GM18508 (cell line): ENCODE results near the gene ENTPD7.
A peak's percentile ranks its signal among the peaks of the same experiment; 100 is the strongest.
"Not testable (repeated sequence)": the region's sequence is repeated elsewhere in the genome, so short reads cannot be mapped to it uniquely, and the experiment has no call there.

ENCODE experiments used
- ATAC-seq: cut with Tn5 transposase; IDR thresholded peaks from one replicate; pipeline ENCODE4 v1.9.1; 2021; ENCODE audit warnings: moderate number of reproducible peaks; ENCODE audit not compliant: insufficient read depth, unreplicated experiment

The ENTPD7 gene, protein sequence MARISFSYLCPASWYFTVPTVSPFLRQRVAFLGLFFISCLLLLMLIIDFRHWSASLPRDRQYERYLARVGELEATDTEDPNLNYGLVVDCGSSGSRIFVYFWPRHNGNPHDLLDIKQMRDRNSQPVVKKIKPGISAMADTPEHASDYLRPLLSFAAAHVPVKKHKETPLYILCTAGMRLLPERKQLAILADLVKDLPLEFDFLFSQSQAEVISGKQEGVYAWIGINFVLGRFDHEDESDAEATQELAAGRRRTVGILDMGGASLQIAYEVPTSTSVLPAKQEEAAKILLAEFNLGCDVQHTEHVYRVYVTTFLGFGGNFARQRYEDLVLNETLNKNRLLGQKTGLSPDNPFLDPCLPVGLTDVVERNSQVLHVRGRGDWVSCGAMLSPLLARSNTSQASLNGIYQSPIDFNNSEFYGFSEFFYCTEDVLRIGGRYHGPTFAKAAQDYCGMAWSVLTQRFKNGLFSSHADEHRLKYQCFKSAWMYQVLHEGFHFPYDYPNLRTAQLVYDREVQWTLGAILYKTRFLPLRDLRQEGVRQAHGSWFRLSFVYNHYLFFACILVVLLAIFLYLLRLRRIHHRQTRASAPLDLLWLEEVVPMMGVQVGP

DNA sequence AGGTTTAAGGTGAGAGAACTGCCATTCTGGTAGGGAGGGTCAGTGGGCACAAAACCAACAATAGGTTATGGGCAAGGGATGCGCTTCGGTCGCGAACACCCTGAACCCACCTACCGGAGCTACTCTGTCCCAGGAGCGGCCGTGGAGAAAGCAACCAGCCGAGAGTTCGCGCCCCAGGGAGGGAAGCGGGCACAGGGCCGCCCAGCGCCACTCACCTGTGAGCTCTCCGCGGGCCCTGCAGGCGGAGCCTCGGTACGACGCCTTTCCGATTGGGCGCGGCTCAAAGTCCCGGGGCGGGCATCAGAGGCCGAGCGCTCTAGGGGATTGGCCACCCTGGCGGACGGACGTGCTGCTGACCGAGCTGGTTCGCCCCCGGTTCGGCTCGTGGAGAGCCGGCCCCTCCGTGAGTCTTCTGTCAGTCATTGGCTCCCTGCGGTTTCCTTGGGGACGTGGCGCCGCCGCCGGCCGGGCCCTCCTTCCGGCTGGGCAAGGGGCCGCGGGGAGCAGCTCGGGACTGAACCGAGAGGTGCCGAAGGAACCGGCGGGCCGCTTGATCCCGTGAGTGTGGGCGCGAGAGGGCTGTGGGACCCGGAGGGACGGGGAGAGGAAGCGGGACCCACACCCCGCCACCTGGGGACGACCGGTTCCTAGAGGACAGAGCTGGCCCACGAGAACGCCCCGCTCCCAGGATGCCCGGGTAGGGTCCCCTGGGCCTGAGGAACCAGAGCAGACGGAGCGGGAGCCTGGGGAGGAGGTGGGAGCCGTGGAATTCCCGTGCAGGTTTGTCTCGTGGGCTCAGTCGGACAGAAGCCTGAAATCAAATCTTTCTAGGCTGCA, at the start of gene ENTPD7:
TSS of gene ENTPD7 (plus strand) at position 479 of the 837 bp plus-strand sequence. CDS start 448 bp downstream, outside the sequence.
- ATAC-seq, result peak; percentile 93

DNA sequence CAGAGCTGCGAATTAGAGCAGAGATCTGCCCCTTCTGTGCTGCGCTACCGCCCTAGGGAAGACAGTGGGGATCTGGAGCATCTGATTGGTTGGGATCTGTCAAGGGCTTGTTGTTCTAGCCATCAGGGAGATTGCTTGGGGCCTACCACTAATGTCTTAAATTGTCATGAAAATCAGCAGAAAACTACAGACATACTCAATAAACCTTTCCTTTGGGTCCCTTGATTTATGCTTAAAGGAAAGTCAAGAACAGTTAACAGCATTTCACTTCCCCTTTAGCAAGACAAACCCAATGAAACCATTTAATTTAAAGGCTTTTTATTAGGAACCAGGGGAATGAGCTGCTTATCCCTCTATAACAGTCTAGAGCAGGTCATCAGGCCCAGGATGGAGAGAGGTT, 49.1 kb upstream of the ENTPD7 start:
- ATAC-seq, result no peak

DNA sequence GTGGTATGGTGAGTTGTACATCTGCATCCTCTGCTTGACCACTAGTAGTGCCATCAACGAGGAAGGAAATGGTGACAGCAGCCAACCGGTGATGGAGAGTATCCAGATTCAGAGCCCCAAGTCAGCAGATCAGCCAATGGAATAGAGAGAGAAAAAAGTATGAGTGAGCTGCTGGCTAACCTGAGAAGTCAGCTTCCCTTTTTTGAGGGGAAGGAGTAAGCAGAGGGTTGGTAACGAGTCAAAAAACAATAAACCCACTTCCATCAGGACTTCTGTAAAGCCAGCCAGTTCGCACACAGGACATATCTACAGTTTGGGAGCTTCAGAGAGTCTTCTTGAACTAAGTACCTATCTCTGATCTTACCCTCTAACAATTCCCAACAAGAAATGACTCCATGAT, 48.0 kb upstream of the ENTPD7 start:
- ATAC-seq, result no peak

DNA sequence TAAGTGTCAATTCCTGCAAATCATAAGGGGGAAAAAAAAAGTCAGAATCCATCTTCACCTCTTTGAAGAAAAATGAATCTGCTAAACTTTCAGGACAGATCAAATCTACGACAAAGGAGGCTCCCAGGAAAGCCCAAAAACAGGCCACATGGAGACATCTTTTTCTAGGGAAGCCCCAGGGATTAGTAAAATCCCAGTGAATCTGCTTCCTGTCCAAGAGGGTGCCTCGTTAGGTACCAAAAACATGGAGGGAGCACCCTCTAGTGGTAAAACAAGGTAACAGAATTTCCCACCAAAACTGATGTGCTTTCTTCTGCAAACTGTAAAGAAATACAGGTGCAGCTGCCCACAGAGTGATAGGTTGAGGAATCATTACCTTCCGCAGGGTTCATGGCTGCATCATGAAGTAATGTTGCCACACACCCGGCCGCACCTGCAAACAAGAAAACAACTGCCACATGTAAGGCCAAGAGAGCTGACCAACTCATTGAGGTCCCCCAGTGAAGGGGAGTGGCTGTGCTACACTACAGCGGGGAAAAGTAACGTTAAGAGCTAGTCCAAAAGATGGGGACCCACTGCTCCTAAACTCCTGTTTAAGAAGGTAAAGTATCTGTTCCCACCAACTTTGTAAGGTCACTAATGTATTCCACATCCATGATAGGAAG, 47.0 kb upstream of the ENTPD7 start:
- no peak for ATAC-seq

DNA sequence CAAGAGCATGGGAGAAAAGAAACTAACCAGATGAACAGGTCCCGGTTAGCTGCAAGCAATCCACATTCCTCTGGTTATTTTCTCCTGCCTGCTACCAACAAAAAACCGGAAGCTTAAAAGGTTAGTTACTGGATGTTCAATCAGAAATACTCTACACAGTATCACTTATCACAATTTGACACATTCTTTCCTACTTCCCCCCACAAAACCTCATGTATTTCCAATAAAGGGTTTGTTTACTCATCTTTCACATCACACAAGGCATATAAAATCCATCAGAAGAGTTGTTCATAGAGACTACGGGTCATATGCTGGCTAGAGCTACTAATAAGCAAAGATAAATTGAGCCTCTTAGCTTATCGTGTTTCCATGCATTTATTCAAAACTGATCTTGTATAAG, 43.9 kb upstream of the ENTPD7 start:
- no peak for ATAC-seq

DNA sequence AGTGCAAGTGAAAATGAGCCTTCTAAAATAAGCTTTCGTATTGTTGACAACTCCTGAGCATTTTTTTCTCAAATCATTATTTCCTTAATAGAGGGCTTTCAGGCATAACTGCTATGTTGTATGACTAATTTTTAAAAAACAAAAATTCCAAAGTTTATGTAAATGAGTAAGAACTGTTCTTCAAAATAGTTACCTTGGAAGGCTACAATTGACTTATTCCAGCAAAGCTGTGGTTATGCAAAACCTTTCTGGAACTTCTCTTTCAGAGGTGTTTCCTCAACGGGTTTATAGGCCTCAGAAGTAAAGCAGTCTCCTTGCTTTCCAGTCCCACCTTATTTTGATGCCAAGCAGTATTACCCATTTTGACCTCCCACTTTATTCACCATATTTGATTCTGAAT, 41.6 kb upstream of the ENTPD7 start:
- no peak for ATAC-seq

DNA sequence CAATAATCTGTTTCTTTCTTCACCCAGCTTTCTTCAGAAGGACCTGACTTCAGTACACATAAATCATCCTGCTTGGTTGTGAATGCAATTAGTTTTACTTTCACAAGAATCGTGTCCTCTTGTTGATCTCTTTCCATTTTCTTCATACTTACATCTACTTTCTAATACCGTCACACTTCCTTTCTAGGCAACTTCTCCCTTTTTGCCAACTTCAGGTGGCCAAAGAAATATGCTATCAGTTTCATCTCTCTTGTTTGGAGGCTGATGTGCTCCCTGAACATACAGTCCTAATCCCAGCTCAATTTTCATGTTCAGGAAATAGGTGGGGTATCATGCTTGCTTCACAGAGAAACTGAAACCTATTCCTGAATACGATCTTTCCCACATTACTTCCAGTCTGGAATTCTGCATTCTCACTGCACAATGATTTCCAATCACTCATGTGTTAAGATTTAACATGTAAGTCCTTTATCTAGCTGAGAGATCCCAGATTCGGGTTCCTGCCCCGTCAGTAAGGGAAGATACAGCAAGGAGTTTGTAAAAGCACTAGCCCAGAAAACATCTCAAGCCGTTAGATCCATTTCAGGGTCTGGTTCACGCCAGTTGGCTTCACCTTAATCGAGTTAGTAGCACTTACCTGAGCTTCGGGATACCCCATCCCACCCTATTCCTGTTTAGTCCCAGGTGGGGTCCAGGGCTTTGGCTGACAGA, 40.1 kb upstream of the ENTPD7 start:
- ATAC-seq, result no peak

DNA sequence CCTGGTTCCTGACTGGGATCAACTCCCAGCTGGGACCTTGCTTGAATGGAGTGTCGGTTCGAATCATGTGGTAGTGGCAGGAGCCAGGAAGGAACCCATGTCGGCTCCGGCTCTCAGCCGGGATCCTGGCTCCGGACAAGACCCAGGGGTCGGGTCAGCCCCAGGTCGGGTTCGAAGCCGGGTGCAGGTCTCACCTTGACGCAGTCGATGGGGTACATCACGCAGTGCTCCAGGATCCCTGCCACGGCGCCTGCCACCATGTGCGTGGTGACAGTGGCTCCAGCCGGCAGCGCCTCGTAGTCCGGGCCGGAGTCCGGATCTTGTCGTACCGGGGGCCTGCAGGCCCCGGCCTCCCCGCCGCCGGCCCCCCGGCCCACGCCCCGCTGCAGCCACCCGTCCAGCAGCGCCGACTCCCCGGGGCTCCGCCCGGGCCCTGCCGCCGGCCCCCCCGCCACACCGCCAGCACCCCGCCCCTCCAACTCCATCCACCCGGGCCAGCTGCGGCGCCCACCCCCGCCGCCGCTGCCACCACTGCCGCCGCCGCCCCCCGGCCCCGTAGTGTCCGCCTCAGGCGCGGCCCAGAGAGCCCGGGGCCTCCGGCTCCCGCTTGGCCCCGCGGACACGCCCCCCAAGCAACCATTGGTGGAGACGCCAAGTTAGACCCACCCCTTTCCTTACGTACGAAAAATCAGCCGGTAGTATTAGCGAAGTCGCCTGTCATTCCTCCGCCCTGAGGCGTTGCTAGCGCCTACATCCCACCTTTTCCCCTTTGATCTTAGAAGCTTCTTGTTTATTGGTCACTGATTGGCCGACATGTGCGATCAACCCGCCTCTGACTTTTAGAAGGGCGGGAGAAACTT, 39.2 kb upstream of the ENTPD7 start, which contains the start of gene SLC25A28:
TSS of gene SLC25A28 (minus strand) at position 589 of the 860 bp plus-strand sequence. CDS start at position 485, 104 bp downstream.
- no peak for ATAC-seq

DNA sequence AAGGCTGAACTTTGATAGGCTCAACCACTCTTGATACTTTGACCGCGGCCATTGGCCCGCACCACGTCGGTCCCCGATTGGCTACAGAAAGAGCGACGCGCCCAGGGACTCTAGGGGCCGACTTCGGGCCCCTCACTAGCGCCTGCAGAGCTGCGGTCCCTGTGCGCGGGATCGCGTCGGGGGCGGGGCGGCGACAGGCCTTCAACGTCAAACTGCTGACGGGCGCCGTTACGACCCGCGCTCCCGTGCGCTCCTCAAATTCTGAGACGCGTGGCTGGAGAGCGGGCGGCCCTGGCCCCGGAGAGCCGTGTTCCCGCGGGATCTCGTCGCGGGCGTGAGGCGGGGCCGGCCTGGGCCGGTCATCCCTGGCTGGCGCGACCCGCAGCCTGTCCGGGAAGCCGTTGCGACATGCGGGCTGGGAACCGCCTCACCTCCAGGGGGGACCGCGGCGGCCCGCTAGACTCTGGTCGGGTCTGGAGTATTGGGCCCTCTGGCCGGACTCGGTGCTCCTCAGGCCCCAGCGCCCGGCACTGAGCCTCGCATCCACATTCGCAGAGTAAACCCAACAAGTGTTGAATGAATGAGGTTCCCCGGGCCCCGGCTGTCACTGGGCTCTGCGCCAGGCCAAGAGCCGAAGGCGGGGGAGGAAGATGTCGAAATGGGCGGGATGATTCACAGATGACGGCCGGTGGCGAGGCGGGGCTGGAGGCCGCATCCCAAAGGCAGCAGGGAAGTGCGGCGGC, 38.4 kb upstream of the ENTPD7 start:
- peak; percentile 82 for ATAC-seq

DNA sequence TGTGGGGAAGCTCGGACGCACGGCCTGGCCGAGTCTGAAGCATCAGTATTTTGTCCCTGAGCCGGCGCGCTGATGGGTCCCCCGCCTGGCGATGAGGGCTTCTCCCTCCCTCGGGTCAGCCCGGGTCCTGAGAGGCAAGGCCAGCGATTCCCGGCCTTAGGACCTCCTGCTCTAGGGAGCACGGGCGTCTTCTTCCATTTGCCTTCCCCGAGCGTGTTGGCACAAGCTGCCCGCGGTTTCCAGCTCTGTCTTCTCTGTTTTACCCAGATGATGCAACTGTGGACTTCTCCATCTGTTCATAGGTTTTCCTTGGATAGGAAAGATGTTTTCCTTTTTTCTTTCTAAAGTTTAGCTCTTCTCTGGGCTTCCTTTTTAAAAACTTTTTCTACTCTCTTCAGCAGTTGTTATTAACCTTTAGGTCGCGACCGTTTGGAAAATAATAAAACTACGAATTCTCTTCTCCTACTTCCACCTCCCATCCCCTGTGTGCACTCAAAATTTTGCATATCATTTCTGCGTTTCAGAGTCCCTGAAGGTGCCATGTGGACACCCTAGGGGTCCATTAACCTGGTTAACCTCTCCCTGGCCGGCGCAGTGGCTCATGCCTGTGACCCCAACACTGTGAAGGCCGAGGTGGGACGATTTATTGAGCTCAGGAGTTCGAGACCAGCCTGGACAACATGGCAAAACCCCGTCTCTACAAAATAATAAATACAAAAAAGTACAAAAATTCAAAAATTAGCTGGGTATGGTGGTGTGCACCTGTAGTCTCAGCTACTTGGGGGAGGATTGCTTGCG, 37.7 kb upstream of the ENTPD7 start:
- ATAC-seq, result no peak

DNA sequence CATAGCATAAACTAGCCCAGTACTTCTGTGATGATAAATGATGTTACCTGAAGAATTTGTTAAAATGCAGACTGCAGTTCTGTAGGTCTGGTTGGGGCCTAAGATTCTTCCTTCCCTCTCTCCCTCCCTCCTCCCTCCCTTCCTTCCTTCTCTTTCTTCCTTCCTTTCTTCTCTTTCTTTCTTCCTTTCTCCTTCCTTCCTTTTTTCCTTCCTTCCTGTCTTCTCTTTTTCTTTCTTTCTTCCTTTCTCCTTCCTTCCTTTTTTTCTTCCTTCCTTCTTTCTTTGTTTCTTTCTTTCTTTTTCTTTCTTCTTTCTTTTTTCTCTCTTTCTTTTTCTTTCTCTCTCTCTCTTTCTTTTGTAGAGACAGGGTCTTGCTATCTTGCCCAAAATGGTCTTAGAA, 35.4 kb upstream of the ENTPD7 start:
- ATAC-seq, result no peak

DNA sequence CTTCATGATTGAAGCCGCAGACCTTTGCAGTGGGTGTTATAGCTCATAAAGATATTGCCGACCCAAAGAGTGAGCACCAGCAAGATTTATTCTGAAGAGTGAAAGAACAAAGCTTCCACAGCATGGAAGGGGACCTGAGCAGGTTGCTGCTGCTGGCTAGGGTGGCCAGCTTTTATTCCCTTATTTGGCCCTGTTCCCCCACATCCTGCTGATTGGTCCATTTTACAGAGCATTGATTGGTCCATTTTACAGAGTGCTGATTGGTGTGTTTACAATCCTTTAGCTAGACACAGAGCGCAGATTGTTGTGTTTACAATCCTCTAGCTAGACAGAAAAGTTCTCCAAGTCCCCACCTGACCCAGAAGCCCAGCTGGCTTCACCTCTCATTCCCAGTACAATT, 34.2 kb upstream of the ENTPD7 start:
- ATAC-seq, result not testable (repeated sequence)

DNA sequence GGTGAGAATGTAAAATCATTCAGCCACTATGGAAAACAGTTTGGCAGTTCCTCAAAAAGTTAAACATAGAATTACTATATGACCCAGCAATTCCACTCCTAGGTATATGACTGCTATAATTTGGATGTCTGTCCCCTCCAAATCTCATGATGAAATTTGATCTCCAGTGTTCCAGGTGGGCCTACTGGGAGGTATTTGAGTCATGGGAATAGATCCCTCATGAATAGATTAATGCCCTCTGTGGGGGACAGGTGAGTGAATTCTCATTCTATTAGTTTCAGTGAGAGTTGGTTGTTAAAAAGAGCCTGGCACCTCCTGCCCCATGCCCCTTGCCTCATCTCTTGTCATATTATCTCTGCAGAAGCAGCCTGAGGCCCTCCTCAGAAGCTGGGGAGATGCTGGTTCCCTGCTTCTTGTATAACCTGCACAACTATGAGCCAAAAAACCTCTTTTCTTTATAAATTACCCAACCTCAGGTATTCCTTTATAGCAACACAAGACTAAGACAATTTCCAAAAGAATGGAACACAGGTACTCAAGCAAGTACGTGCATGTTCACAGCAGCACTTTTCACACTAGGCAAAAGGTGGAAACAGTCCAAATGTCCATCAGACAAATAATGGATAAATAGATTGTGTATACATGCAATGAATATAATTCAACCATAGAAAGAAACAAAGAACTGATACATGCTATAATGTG, 30.2 kb upstream of the ENTPD7 start:
- ATAC-seq, result no peak

DNA sequence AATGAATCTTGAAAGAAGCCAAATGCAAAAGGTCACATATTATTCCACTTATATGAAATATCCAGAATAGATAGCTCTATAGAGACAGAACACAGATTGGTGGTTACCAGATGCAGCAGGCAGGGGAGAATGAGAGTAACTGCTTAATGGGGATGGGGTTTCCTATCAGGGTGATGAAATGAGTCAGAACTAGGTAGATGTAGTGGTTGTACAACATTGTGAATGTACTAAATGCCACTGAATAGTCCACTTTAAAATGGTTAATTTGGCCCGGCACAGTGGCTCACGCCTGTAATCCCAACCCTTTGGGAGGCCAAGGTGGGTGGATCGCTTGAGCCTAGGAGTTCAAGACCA, 29.7 kb upstream of the ENTPD7 start:
- ATAC-seq, result no peak

DNA sequence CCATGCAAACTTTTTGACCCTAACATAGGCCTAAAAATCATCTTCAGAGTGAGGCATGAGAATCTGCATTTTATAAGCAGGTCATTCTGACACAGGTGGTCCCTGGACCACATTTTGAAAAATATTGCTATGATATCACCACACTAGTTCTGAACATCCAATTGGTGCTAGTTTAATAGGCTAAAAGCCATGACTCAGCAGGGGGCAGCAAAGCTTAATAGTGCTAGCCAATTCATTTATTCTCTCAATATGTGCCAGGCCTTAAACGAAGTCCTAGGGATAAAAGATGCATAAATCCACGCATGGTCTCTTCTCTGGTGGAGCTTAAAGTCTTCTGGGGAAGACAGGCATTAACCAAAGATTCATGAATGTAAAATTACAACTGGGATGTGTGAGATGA, 28.9 kb upstream of the ENTPD7 start:
- ATAC-seq, result no peak

DNA sequence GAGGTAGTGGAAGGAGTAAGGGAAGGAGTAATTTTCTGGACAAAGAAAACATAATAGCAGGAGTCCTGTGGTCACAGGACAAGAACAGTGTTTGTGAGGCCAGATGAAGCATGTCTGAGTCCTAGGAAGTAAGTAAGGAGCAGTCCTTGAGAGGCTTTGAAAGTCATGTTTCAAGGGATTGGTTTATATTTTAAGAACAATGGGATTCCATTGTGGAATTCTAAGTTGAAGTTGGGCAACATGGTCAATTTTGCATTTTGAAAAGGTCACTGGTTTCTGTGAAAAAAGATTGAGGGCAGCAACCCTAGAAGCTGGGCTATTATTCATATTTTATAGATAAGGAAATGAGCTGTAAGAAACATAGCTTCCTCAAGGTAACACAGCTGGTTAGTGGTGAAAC, 28.3 kb upstream of the ENTPD7 start:
- ATAC-seq, result no peak

DNA sequence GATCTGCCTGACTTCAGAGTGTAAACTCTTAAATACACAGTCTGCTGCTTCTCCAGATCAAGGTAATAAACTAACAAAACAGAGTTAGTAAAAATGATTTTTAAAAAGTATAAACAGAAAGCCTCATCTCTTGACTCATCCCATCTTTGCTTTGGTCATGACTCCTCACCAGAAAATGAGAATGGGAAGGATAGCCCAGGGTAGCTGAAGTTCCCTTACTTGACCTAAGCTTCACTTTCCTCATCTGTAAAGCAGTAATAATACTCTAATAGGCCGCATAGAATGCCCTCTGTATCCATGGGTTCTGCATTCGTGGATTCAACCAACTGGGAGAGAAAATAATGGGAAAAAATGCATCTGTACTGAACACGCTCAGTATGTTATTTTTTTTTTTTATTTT, 27.8 kb upstream of the ENTPD7 start:
- ATAC-seq, result no peak
